Activated naive CD8-positive, alpha-beta T cell treated with anti-CD3 and anti-CD28 coated beads, Interleukin-2, amount 10 ng/mL, durations not matched to agents 7 days and 5 days (primary cell): ENCODE measurements around the gene RAP2B. TPM values are rescaled to one million over a fixed set of nuclear protein-coding genes. Genes with fewer than 3 reads are reported as not detected.

Source experiments
- ATAC-seq: fragments of 150-1000 bp; cut with Tn5 transposase; one replicate; pipeline ENCODE4 v1.10.0; 2021; ENCODE audit warnings: low read depth, moderate library complexity
- POLR2A ChIA-PET: fragments of 350-600 bp; sonication (Branson Sonifier 250); formaldehyde crosslinking; loops from one replicate; lab custom pipeline; 2021; ENCODE audit warnings: antibody characterized with exemption; lab: Charles Lee
- DNase-seq: peaks from one replicate; pipeline ENCODE4 v3.0.0; 2021
- H3K27ac Mint-ChIP-seq: one replicate; pipeline ENCODE4 v1.8.0; 2022; ENCODE audit warnings: mild to moderate bottlenecking, mixed read lengths
- H3K27me3 Mint-ChIP-seq: one replicate; pipeline ENCODE4 v1.8.0; 2022; ENCODE audit warnings: mild to moderate bottlenecking, moderate library complexity, mixed read lengths
- H3K36me3 Mint-ChIP-seq: one replicate; pipeline ENCODE4 v1.8.0; 2021; ENCODE audit warnings: mild to moderate bottlenecking, mixed read lengths
- H3K4me1 Mint-ChIP-seq: one replicate; pipeline ENCODE4 v1.8.0; 2021; ENCODE audit warnings: mixed read lengths
- H3K4me3 Mint-ChIP-seq: one replicate; pipeline ENCODE4 v1.8.0; 2022; ENCODE audit warnings: mild to moderate bottlenecking, moderate library complexity, mixed read lengths
- H3K9me3 Mint-ChIP-seq: one replicate; pipeline ENCODE4 v1.8.0; 2021; ENCODE audit warnings: mixed read lengths
- total RNA-seq, 2 experiments: library from RNA; stranded (reverse); gene quantifications; one replicate each; pipeline ENCODE4 v1.2.3, GENCODE V29; 2021

Gene RAP2B
- total RNA-seq, 2 experiments from 2014 or later, result 19.3 to 20.7 TPM

DNA sequence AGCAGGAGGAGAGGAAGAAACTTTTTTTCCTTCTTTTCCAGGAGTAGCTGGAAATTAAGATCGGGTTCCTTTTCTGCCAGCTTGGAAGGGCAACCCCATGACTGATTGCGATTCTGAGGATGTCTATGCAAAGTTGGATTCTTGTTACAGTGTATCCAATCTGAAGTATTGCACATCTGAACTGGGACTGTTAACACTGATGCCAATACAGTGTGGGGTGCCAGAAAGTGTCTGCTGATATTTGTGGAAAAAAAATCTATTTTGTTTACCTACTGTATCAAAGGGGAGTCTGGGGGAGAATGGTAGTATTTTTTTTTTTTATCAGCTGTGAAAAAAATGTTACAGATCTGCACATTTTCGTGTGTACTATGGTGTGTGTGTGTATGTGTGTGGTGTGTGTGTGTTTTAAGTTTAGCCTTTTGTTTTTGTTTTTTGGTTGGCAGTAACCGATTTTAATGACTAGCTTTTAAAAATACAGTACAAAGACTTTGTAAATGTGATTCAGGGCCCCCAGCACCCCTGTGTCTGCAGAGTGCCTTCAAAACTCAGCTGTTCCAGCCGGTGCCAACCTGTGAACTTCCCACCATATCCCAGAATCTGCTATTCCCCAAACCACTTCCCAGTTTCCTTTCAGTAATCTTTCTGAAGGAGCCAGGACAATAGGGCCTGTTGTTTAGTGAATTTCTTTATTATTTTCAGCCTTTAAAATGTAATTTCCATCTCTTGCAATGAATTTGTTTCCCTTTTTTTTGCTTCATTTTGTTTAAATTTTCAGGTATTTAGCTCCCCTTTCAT, 1.9 kb downstream of the RAP2B start:
- H3K4me3 Mint-ChIP-seq, result peak overlapping the region; percentile 96
- H3K27me3 Mint-ChIP-seq, result no peaks in the 10 kb centered on the region
- POLR2A ChIA-PET, result interaction anchor here (0.7 to 6.9 kb wide), 7 partner anchors 28 to 1146 kb away, joined by 3 to 60 read pairs (median 3); partner anchors contain the start of gene P2RY1
- peaks cover 5% of the 10 kb centered on the region for H3K36me3 Mint-ChIP-seq
- H3K27ac Mint-ChIP-seq, result peak overlapping the region; percentile 87
- no peak for ATAC-seq
- no peak for DNase-seq
- H3K4me1 Mint-ChIP-seq, result peaks cover 36% of the 10 kb centered on the region
- H3K9me3 Mint-ChIP-seq, result no peaks in the 10 kb centered on the region

DNA sequence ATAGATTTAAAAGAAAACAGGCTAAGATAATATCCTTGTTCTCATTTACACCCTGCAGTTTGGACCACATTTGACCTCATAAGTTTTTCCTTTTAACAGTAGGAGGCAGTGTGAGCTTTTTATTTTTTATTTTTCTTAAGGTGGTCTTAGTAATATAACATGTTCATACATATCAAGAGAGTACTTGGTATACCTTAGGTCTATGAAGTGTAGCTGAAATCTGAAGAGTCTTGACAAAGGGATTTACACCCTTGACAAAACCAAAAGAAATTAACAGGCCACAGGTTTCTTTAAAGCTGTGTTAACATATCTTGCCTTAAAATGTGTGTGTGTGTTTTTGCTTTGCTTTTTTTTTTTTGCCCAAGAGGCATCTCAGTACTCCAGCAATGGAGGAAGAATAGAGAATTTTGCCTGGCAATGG, 3.2 kb downstream of the RAP2B start:
- no peak for ATAC-seq
- Mint-ChIP-seq H3K27ac (peak overlapping the region; percentile 50), H3K4me1 (peaks cover 35% of the 10 kb centered on the region), H3K36me3 (peaks cover 8% of the 10 kb centered on the region), H3K27me3 (no peaks in the 10 kb centered on the region), H3K9me3 (no peaks in the 10 kb centered on the region), H3K4me3 (peak overlapping the region; percentile 96)
- no peak for DNase-seq
- POLR2A ChIA-PET, result interaction anchor here (1.1 to 6.9 kb wide), 2 partner anchors 57 to 331 kb away, joined by 3 to 60 read pairs; partner anchors contain the start of gene P2RY1

DNA sequence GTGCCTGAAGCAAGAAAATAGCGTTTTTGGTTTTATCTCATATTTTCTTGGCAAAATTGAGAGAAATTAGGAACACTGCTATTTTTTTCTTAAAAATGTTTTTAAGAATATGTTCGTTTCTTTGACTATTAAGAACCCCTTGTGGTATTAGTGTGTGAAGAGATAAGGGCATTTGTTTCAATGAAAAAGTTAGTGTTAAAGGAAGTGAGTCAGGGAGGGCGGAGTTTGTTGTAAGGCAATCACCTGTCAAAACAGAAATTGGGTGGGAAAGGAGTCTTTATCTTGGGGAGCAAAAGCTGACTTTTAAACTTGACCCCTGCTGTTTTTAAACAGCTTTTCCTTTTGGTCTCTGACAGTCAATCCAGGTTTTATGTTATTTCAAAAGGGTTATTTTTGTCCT, 4.2 kb downstream of the RAP2B start:
- POLR2A ChIA-PET, result no interaction called here
- Mint-ChIP-seq H3K27me3 (no peaks in the 10 kb centered on the region), H3K27ac (peak overlapping the region; percentile 1), H3K9me3 (no peaks in the 10 kb centered on the region), H3K36me3 (peaks cover 8% of the 10 kb centered on the region), H3K4me1 (peaks cover 33% of the 10 kb centered on the region), H3K4me3 (peak overlapping the region; percentile 96)
- ATAC-seq, result no peak
- DNase-seq, result no peak

DNA sequence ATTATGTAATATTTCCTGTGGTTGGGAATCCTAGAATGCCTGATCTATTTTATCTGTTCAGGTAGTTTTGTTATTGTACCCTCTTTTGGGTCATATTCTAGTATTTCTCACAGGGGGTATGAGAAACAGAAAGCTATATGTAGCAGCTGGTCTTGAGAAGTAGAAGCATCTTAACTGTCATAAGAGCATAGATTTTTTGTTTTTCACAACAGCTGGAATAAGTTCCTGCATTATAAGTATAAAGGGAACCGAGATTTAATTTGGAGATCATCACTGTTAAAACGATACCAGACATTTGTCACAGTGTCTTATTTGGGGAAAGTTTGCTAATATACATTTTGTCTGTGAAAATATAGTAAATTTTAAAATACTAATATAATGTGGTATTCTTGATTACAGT, 4.8 kb downstream of the RAP2B start:
- peaks cover 33% of the 10 kb centered on the region for H3K4me1 Mint-ChIP-seq
- ATAC-seq, result no peak
- H3K27ac Mint-ChIP-seq, result no peak overlapping the region
- peaks cover 8% of the 10 kb centered on the region for H3K36me3 Mint-ChIP-seq
- H3K4me3 Mint-ChIP-seq, result no peak overlapping the region
- no peak for DNase-seq
- H3K27me3 Mint-ChIP-seq, result no peaks in the 10 kb centered on the region
- no peaks in the 10 kb centered on the region for H3K9me3 Mint-ChIP-seq
- POLR2A ChIA-PET, result no interaction called here

DNA sequence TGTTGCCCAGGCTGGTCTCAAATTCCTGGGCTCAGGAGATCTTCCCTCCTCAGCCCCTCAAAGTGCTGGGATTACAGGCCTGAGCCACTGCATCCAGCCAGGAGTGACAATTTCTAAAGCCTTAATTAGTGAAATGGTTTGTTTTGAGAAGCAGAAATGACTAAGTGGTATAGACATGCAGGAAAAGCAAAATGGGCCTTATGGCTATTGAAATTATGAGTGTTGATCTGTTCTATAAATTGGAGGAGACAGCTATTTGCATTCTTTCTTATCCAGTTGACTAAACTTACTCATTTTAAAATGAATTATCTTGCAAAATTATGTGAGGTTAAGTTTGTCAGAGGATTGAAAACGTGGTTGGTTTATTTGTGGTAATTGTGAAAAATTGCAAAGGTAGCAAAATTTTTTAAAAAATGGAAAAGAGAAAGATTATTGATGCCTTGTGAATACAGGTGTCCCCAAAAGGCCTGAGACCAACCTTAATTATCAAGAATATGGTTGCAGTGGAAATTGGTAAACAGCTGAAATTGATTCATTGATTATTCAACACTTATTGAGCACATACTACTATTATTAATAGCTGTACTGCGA, 7.9 kb downstream of the RAP2B start:
- H3K4me1 Mint-ChIP-seq, result peaks cover 22% of the 10 kb centered on the region
- no peak for DNase-seq
- no peak for ATAC-seq
- no peaks in the 10 kb centered on the region for H3K27me3 Mint-ChIP-seq
- no peak overlapping the region for H3K4me3 Mint-ChIP-seq
- no peak overlapping the region for H3K27ac Mint-ChIP-seq
- peaks cover 5% of the 10 kb centered on the region for H3K36me3 Mint-ChIP-seq
- no peaks in the 10 kb centered on the region for H3K9me3 Mint-ChIP-seq
- POLR2A ChIA-PET, result interaction anchor here (1.3 kb wide), 1 partner anchor 9 kb away, joined by 5 read pairs; no protein-coding TSS in a partner anchor

DNA sequence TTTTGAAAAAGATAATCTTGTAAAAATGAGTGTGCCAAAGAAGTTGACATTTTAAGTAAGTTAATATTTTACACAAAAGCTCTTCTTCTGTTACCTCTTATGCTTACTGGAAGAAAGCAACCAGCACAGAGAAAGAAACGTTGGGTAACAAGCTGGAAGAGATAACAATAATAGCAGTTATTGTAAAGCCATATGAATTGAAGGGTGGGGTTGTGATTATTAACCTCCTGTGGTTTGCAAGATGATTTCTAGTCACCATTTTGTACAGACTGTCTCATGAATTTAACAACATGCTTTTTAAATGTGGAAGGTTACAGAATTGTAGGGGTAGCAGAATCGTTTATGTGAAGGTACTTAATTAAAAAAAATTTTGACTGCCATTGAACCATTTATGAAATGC, 9.2 kb downstream of the RAP2B start:
- Mint-ChIP-seq H3K27me3 (no peaks in the 10 kb centered on the region), H3K4me3 (no peak overlapping the region), H3K36me3 (peaks cover 10% of the 10 kb centered on the region), H3K9me3 (peaks cover 2% of the 10 kb centered on the region), H3K27ac (no peak overlapping the region), H3K4me1 (peaks cover 11% of the 10 kb centered on the region)
- POLR2A ChIA-PET, result interaction anchor here (4.0 kb wide), 1 partner anchor 10 kb away, joined by 15 read pairs; no protein-coding TSS in a partner anchor
- DNase-seq (no peak), ATAC-seq (no peak)

DNA sequence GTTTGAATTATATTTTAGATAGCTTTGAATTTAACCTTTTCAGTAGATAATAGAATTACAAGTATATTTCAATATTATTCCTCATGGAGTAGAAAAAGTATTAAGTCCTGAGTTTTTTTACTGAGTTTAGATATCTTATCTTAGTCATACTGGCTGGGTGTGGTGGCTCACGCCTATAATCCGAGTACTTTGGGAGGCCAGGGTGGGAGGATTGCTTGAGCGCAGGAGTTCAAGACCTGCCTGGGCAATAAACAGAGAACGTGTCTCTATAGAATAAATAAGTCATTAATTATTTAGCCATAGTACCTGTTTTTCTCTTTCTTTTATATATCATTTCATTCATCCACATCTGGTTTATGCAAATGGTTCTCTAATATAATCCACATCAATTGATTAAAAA, 9.9 kb downstream of the RAP2B start:
- Mint-ChIP-seq H3K4me3 (no peak overlapping the region), H3K27ac (no peak overlapping the region), H3K27me3 (no peaks in the 10 kb centered on the region), H3K36me3 (peaks cover 12% of the 10 kb centered on the region), H3K9me3 (peaks cover 2% of the 10 kb centered on the region), H3K4me1 (peaks cover 4% of the 10 kb centered on the region)
- DNase-seq, result no peak
- ATAC-seq, result no peak
- POLR2A ChIA-PET, result interaction anchor here (4.0 kb wide), 1 partner anchor 11 kb away, joined by 15 read pairs; no protein-coding TSS in a partner anchor

DNA sequence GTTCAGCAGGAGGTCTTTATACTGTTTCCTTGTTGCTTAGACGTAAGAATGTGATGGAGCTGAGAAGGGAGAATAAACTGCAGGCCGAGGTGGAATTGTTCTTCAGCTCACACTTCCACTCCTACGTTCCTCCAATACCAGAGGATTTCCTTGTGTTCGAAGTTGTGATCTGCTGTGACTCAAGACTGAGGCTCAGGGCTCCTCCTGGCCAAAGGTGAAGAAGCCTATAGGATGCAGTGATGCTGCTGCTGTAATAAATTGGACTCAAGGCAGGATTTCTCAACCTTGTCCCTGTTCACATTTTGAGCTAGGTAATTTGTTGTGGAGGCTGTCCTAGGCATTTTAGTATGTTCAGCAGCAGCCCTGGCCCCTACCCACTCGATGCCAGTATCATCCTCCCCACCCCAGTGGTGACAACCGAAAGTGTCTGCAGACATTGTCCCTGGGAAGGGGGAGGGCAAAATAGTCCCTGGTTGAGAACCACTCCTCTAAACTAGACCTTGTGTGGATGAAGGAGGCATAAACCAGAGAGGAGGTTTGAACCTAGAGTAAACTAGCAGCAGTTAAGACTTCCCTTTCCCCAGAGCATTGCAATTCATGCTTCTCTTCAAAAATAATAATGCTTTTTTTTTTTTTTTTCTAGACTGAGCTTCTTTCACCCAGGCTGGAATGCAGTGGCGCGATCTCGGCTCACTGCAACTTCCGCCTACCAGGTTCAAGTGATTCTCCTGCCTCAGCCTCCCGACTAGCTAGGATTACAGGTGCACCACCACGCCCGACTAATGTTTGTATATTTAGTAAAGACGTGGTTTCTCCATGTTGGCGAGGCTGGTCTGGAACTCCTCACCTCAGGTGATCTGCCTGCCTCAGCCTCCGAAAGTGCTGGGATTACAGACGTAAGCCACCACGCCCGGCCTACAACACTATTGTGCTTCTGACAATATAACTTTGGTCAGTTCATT, 11.1 kb downstream of the RAP2B start:
- DNase-seq, result no peak
- no peak for ATAC-seq
- Mint-ChIP-seq H3K27ac (no peak overlapping the region), H3K4me1 (no peaks in the 10 kb centered on the region), H3K4me3 (no peak overlapping the region), H3K36me3 (peaks cover 12% of the 10 kb centered on the region), H3K9me3 (peaks cover 2% of the 10 kb centered on the region), H3K27me3 (no peaks in the 10 kb centered on the region)
- POLR2A ChIA-PET, result interaction anchor here (4.0 kb wide), 1 partner anchor 12 kb away, joined by 15 read pairs; no protein-coding TSS in a partner anchor

DNA sequence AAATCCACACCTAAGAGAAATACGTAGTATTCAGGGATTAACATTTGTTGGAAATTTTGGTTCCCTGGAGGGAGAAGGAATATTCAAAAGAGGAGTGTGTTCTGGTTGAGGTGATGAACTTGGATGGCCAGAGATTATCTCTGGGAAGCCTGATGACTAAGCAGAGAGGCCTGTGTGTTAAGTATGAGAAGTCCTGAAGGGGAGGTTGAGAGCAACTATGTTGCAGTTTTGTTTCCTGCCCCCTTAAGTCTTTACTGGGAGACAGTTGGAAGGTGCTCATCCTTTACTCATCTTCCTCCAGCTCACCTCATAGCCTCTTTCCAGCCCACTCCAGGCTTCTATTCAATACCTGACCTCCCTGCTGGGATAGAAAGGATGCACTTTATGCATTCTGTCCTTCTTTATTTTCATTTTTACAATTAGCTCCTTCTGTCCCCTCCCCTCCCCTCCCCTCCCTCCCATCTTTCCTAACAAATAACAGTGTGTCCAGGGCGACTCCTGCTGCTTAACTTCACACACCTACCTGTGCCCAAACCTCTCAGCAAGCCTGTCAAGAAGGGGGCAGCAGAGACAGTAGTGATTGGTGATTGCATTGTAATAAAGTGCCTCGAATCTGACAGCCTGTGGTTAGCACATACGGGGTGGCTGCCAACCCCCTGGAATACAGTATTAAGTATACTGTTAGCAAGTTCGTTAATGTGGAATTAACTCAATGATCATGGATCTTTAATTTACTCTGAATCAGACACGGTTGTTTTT, 11.9 kb downstream of the RAP2B start:
- DNase-seq (no peak), ATAC-seq (no peak)
- no peaks in the 10 kb centered on the region for H3K4me1 Mint-ChIP-seq
- H3K27me3 Mint-ChIP-seq, result no peaks in the 10 kb centered on the region
- peaks cover 2% of the 10 kb centered on the region for H3K9me3 Mint-ChIP-seq
- H3K36me3 Mint-ChIP-seq, result peaks cover 12% of the 10 kb centered on the region
- POLR2A ChIA-PET, result interaction anchor here (4.0 kb wide), 1 partner anchor 13 kb away, joined by 15 read pairs; no protein-coding TSS in a partner anchor
- H3K4me3 Mint-ChIP-seq, result no peak overlapping the region
- peak overlapping the region; percentile 40 for H3K27ac Mint-ChIP-seq

DNA sequence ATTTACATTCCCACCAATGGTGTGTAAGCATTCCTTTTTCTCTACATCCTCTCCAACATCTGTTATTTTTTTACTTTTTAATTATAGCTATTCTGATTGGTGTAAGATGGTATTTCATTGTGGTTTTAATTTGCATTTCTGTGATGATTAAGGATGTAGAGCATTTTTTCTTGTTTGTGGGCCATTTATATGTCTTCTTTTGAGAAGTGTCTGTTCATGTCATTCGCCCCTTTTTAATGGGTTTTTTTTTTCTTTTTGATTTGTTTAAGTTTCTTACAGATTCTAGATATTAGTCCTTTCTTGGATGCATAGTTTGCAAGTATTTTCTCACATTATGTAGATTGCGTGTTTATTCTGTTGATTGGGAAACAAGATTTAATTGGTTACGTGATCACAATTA, 14.2 kb downstream of the RAP2B start:
- ATAC-seq, result no peak
- Mint-ChIP-seq H3K27ac (no peak overlapping the region), H3K9me3 (peaks cover 2% of the 10 kb centered on the region), H3K4me1 (no peaks in the 10 kb centered on the region), H3K27me3 (no peaks in the 10 kb centered on the region), H3K36me3 (peaks cover 8% of the 10 kb centered on the region), H3K4me3 (no peak overlapping the region)
- DNase-seq, result no peak
- POLR2A ChIA-PET, result no interaction called here

DNA sequence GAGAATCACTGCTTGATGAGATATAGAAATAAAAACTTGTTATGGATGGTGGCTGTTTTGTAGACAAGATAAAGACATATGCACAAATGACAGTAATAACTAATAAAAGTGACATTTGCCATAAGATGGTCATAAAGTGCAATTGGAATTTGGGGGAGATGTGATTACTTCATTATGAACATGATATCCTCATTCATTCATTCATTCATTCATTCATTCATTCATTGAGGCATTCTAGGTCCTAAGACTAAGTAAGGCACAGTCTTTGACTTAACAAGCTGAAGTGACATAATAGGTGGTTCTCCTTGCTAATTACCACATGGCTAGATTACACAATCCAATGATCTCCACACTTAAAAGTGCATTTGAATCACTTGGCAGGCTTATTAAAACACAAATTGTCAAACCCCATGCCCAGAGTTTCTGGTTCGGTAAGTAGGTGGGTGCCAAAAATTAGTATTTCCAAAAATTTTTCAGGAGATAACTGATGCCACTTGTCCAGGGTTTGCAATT, 18.9 kb downstream of the RAP2B start:
- peaks cover 6% of the 10 kb centered on the region for H3K4me1 Mint-ChIP-seq

More for the DNA sequence above, 18.9 kb downstream of the RAP2B start:
- DNase-seq, result no peak
- ATAC-seq, result no peak
- Mint-ChIP-seq H3K36me3 (peaks cover 8% of the 10 kb centered on the region), H3K9me3 (peaks cover 2% of the 10 kb centered on the region), H3K4me3 (no peak overlapping the region), H3K27ac (no peak overlapping the region), H3K27me3 (no peaks in the 10 kb centered on the region)
- POLR2A ChIA-PET, result no interaction called here
